ENCODE measurements around the gene RUNX2.

Gene RUNX2

DNA sequence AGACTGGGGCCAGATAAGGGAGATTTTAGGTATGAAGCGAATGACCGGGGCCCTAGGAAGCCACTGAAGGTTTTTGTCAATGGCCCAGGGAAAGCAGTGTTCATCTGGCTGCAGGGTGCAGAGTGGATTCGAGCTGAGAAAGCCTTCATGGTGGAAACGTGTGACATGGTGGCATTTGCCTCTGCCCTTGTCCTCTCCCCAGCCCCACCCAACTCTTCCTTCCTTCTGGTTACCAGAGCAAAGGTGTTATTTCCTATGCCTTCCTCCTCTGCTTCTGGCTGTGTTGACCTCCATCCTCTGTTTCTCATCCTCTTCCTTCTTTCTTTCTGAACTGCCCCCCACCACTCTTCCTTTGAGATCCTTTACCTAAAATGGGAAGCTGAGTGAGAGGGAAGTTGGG lies 244.7 kb downstream of the RUNX2 start:
- Histone ChIP-seq H3K36me3 (ENCODE audit: insufficient read depth, low read length) (no peaks in the 10 kb centered on the region), H3K9ac (ENCODE audit: low read length) (no peak overlapping the region), H3K4me1 (ENCODE audit: insufficient read depth, low read length) (no peaks in the 10 kb centered on the region), H3K27me3 (ENCODE audit: control insufficient read depth in 1 of 2, insufficient read depth in 2 of 2, low read length in 2 of 2) (no peaks in the 10 kb centered on the region), H3K4me3 (ENCODE audit: low read depth in 1 of 2, low read length in 2 of 2) (no peak overlapping the region), H3K27ac (ENCODE audit: low read depth, low read length) (no peak overlapping the region), H3K9me3 (ENCODE audit: low read length) (no peaks in the 10 kb centered on the region)

DNA sequence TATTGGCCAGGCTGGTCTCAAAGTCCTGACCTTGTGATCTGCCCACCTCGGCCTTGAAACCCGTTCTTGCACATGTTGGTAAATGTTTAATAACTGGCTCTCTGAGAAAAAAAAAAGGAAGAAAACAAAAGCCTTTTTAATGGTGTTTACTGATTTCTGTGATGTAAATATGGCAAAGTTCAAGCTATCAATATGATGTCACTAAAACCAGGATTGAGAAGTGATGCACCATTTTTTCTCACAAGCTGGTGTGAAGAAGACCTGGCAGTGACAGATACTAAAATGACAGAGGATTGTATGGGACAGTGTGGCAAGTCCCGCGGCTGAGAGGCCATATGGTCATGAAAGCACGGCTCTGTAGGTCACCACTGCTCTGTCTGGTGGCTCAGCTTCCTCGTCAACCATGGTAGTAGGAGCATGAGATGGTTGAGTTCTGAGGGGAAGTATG lies 245.9 kb downstream of the RUNX2 start:
- Histone ChIP-seq H3K27me3 (ENCODE audit: control insufficient read depth in 1 of 2, insufficient read depth in 2 of 2, low read length in 2 of 2) (no peaks in the 10 kb centered on the region), H3K9ac (ENCODE audit: low read length) (no peak overlapping the region), H3K27ac (ENCODE audit: low read depth, low read length) (no peak overlapping the region), H3K4me1 (ENCODE audit: insufficient read depth, low read length) (no peaks in the 10 kb centered on the region), H3K4me3 (ENCODE audit: low read depth in 1 of 2, low read length in 2 of 2) (no peak overlapping the region), H3K36me3 (ENCODE audit: insufficient read depth, low read length) (no peaks in the 10 kb centered on the region), H3K9me3 (ENCODE audit: low read length) (no peaks in the 10 kb centered on the region)

DNA sequence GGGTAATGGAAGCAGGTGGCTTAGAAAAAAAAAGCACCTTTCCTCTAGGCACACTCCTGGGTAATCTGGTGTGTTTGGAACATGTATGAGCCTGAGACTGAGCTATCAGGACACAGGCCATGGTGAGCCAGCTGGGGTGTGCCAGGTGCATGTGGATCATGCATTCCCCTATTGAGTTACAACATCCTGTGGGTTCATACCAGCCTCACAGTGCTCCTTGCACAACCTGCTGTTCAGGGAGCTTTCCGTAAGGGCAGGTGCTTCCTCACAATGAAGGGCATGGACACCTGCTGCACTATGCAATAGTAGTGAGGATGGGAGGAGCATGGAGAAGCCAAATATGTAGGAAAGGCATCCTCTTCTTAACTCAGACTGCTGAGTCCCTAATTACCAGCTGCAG lies 246.8 kb downstream of the RUNX2 start:
- Histone ChIP-seq H3K4me1 (ENCODE audit: insufficient read depth, low read length) (no peaks in the 10 kb centered on the region), H3K36me3 (ENCODE audit: insufficient read depth, low read length) (no peaks in the 10 kb centered on the region), H3K27ac (ENCODE audit: low read depth, low read length) (no peak overlapping the region), H3K4me3 (ENCODE audit: low read depth in 1 of 2, low read length in 2 of 2) (no peak overlapping the region), H3K27me3 (ENCODE audit: control insufficient read depth in 1 of 2, insufficient read depth in 2 of 2, low read length in 2 of 2) (no peaks in the 10 kb centered on the region), H3K9me3 (ENCODE audit: low read length) (no peaks in the 10 kb centered on the region), H3K9ac (ENCODE audit: low read length) (no peak overlapping the region)

DNA sequence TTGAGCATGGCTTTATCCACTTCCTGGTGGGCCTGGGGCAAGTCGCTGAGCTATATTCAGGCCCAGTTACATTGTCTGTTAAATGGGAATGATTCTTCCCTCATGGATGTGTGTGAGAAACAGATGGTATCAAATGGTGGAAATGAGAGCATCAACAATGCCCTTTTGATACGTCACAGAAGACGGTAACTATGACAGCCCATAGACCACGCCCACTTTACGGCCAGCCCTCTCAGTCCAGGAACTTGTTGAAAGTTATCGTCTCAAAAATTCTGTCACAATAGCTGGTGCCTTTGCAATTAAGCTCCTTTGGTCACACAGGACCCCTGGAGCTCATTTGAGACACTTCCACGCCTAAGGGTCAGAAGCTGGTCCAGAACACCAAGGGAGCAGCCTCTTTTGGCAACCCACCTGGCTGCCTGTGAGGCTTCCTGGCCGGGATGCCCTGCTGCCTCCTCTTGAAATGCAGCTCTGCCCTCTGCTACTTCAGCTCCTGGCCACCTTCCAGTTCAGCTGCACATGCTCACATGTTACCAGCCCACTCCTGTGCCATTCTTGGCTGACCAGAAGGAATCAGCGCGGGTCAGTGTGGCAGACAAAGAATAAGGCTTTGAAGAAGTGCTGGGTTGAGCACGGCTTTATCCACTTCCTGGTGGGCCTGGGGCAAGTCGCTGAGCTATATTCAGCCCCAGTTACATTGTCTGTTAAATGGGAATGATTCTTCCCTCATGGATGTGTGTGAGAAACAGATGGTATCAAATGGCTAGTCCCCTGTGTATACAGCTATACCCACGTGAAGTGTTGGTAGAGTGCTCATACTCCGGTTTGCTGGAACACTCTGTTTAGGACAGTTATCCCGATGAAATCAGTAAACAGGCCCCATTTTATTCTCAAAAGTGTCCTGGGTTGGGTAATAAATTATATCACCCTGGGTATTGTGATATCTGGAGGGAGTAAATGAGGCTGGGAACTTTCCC lies 248.8 kb downstream of the RUNX2 start:
- no peaks in the 10 kb centered on the region for H3K36me3 ChIP-seq (ENCODE audit: insufficient read depth, low read length)
- H3K4me3 ChIP-seq (ENCODE audit: low read depth in 1 of 2, low read length in 2 of 2), result no peak overlapping the region
- no peak overlapping the region for H3K9ac ChIP-seq (ENCODE audit: low read length)
- no peaks in the 10 kb centered on the region for H3K27me3 ChIP-seq (ENCODE audit: control insufficient read depth in 1 of 2, insufficient read depth in 2 of 2, low read length in 2 of 2)
- H3K27ac ChIP-seq (ENCODE audit: low read depth, low read length), result no peak overlapping the region
- no peaks in the 10 kb centered on the region for H3K9me3 ChIP-seq (ENCODE audit: low read length)
- no peaks in the 10 kb centered on the region for H3K4me1 ChIP-seq (ENCODE audit: insufficient read depth, low read length)

DNA sequence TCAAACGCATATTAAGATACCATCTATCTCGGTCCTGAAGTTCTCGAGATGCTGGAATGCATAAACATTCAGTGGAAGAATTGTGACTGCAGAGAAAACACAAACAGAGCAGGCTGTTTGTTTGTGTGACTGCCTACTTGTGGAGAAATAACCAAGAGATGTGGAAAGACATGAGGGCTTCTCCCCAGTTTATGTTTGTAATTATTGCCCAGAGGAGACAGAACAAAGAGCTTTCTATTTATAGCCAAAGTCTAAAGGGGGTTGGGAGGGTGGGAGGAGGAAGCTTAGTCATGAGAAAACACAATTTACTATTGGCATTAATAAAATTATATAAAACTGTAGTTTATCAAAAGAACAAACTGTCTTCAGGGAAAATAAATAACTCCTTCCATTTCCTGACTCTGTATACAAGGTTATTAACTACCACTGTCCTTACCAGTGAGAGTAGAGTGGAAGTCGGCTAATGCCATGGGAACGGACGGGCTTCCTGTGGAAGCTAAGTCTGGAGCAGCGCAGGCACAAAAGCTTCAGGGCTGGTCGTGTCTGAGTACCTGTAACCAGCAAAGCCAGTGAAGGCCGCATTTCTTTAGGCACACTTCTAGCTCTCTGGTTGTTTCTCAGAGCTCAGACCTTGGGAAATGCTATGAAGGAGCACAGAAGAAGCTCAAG lies 249.8 kb downstream of the RUNX2 start:
- Histone ChIP-seq H3K4me3 (ENCODE audit: low read depth in 1 of 2, low read length in 2 of 2) (no peak overlapping the region), H3K27ac (ENCODE audit: low read depth, low read length) (no peak overlapping the region)

DNA sequence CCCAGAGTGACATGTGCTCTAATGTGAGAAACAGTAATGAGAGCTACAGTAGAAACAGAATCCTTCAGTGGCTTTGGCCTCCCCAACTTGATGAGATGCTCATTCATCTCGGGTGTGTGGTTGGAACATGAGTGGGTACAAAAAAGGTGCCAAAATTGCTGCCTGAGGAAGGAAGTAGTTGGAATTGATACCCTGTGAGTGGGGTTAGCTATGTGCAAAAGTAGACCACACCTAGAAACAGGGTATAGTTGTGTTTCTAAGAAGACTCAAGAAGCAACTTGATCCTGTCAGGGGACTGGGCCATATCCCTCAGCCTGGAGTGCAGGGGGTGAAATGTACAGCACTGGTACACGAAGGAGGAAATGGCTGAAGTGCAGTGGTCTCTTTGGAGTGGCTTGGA lies 256.0 kb downstream of the RUNX2 start:
- Histone ChIP-seq H3K27ac (ENCODE audit: low read depth, low read length) (no peak overlapping the region), H3K36me3 (ENCODE audit: insufficient read depth, low read length) (no peaks in the 10 kb centered on the region)

More for the DNA sequence above, 249.8 kb downstream of the RUNX2 start:
- Histone ChIP-seq H3K36me3 (ENCODE audit: insufficient read depth, low read length) (no peaks in the 10 kb centered on the region), H3K9ac (ENCODE audit: low read length) (no peak overlapping the region), H3K27me3 (ENCODE audit: control insufficient read depth in 1 of 2, insufficient read depth in 2 of 2, low read length in 2 of 2) (no peaks in the 10 kb centered on the region), H3K9me3 (ENCODE audit: low read length) (no peaks in the 10 kb centered on the region), H3K4me1 (ENCODE audit: insufficient read depth, low read length) (no peaks in the 10 kb centered on the region)

DNA sequence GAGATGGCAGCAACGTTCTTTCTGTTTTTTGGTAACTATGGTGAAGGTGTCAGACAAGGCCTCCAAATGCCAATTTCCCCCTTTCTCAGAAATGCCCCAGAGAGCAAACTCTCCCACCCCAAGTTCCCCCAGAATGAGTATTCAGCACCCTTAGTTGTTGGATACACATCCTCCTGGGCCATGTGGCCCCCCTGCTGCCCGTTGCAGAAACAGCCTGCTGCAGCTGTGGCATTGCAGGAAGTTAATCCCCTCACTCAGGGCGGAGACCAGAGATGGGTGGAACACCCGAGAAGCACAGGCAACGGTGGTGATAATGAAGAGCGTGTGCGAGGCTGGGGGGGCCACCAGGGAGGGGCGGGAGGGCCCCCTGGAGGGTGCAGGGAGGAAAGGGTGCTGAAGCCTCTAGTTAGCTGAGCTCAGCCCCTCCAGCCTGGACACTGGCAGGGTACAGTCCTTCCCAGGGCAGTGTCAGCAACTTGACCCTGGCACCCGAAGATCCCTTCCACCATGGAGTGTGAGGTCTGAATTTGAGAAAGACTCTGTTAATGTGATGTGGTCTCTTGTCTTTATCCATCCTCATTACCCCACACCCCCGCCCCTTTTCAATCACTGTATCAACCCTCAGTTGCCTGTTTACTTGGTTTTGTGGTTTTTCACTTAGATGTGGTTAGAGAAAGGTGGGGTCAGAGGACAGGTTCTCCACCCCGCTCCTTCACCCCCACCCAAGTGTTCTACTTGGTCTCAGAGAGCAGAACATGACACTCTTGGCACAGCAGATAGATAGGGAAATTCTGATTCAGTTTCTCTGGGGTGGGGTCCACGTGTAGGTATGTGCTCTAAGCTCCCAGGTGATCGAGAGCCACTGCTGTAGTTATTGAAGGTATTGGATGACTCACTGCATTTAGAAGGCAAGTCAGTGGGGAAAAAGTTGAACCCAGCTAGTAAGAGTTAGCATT lies 258.4 kb downstream of the RUNX2 start:
- Histone ChIP-seq H3K9ac (ENCODE audit: low read length) (no peak overlapping the region), H3K27ac (ENCODE audit: low read depth, low read length) (no peak overlapping the region), H3K36me3 (ENCODE audit: insufficient read depth, low read length) (no peaks in the 10 kb centered on the region), H3K27me3 (ENCODE audit: control insufficient read depth in 1 of 2, insufficient read depth in 2 of 2, low read length in 2 of 2) (no peaks in the 10 kb centered on the region), H3K4me3 (ENCODE audit: low read depth in 1 of 2, low read length in 2 of 2) (no peak overlapping the region), H3K4me1 (ENCODE audit: insufficient read depth, low read length) (peaks cover 17% of the 10 kb centered on the region), H3K9me3 (ENCODE audit: low read length) (no peaks in the 10 kb centered on the region)

More for the DNA sequence above, 256.0 kb downstream of the RUNX2 start:
- Histone ChIP-seq H3K9ac (ENCODE audit: low read length) (no peak overlapping the region), H3K27me3 (ENCODE audit: control insufficient read depth in 1 of 2, insufficient read depth in 2 of 2, low read length in 2 of 2) (no peaks in the 10 kb centered on the region), H3K4me3 (ENCODE audit: low read depth in 1 of 2, low read length in 2 of 2) (no peak overlapping the region), H3K9me3 (ENCODE audit: low read length) (no peaks in the 10 kb centered on the region), H3K4me1 (ENCODE audit: insufficient read depth, low read length) (no peaks in the 10 kb centered on the region)

DNA sequence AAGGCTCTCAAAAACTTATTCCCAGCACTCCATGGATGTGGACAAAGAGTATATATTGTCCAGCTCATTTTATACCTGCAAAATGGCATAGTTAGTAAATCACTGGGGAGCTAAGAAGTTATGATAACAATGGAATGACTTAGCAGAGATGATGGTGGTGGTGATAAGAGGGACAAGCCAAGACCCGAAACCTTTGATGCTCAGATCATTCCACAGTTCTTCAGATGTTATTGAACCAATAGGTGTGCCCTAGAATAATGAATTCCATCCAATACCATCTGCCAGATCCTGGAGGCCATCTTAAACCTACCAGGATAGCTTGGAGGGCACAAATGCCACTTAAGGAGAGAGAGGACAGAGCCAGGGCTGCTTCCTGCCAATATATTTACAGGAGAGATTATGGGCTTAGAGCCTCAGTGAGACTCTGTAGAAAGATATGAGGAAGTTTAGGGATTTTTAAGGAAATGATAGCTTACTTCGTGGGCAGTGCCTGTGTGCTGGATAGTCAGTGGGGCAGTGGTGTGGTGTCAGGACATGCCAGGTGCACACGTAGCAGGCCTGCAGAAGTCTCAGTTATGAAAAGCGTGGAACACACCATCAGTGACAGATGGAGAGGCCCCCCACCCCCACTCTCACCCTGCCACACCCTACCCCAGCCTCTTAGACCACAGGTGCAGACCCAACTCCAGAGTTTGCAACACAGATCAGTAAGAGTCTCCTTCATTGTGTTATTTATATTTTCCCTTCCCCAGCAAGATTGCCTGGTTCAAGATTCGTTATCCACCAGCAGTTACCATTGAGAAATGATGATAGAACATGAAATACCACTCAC lies 259.3 kb downstream of the RUNX2 start:
- H3K27me3 ChIP-seq (ENCODE audit: control insufficient read depth in 1 of 2, insufficient read depth in 2 of 2, low read length in 2 of 2), result no peaks in the 10 kb centered on the region
- peaks cover 17% of the 10 kb centered on the region for H3K4me1 ChIP-seq (ENCODE audit: insufficient read depth, low read length)
- no peaks in the 10 kb centered on the region for H3K36me3 ChIP-seq (ENCODE audit: insufficient read depth, low read length)
- H3K9me3 ChIP-seq (ENCODE audit: low read length), result no peaks in the 10 kb centered on the region
- H3K4me3 ChIP-seq (ENCODE audit: low read depth in 1 of 2, low read length in 2 of 2), result no peak overlapping the region
- H3K27ac ChIP-seq (ENCODE audit: low read depth, low read length), result no peak overlapping the region
- no peak overlapping the region for H3K9ac ChIP-seq (ENCODE audit: low read length)

DNA sequence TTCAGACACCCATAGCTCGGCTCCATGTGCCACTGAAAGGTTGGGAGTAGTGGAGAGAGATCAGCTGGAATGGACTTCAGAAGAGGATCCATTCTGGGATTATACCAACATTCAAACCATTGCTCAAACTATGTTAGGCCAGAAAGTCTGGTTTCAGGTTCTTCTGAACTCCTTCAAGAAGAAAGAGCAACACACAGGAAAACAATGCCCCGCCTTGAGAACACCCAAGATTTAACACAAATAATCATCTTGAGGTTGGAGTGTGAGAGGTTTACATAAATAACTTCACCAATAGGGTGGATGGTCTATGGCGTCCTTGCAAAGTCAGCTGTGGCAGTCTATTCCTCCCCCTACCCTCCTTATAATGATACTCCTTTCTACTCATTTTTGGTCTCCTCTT lies 261.2 kb downstream of the RUNX2 start:
- Histone ChIP-seq H3K36me3 (ENCODE audit: insufficient read depth, low read length) (no peaks in the 10 kb centered on the region), H3K9ac (ENCODE audit: low read length) (no peak overlapping the region), H3K27me3 (ENCODE audit: control insufficient read depth in 1 of 2, insufficient read depth in 2 of 2, low read length in 2 of 2) (no peaks in the 10 kb centered on the region), H3K4me1 (ENCODE audit: insufficient read depth, low read length) (peaks cover 17% of the 10 kb centered on the region), H3K4me3 (ENCODE audit: low read depth in 1 of 2, low read length in 2 of 2) (no peak overlapping the region), H3K27ac (ENCODE audit: low read depth, low read length) (peak overlapping the region; percentile 38), H3K9me3 (ENCODE audit: low read length) (no peaks in the 10 kb centered on the region)

DNA sequence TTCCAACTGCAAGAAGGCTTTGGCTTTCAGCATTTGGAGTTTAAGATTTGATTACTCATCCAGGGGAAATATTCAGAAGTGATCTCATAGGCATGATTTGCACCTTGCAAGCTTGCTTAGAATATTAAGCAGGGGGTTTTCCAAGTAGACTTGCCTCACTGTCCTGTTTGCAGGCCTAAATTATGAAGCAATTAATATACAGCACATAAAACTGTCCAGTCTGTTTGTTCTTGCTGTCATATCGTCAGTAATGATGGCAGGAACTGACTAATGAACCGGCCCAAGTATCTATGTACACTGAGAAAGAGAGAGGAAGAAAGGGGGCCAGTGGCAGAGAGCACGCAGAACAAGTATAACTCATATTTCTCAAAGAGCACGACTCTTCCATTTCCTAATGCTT lies 262.1 kb downstream of the RUNX2 start:
- H3K9ac ChIP-seq (ENCODE audit: low read length), result no peak overlapping the region
- H3K27ac ChIP-seq (ENCODE audit: low read depth, low read length), result peak overlapping the region; percentile 59
- no peaks in the 10 kb centered on the region for H3K27me3 ChIP-seq (ENCODE audit: control insufficient read depth in 1 of 2, insufficient read depth in 2 of 2, low read length in 2 of 2)
- peaks cover 17% of the 10 kb centered on the region for H3K4me1 ChIP-seq (ENCODE audit: insufficient read depth, low read length)
- H3K36me3 ChIP-seq (ENCODE audit: insufficient read depth, low read length), result no peaks in the 10 kb centered on the region
- H3K9me3 ChIP-seq (ENCODE audit: low read length), result no peaks in the 10 kb centered on the region
- no peak overlapping the region for H3K4me3 ChIP-seq (ENCODE audit: low read depth in 1 of 2, low read length in 2 of 2)
